ENCODE measurements around the gene UGT1A3.

Gene UGT1A3

DNA sequence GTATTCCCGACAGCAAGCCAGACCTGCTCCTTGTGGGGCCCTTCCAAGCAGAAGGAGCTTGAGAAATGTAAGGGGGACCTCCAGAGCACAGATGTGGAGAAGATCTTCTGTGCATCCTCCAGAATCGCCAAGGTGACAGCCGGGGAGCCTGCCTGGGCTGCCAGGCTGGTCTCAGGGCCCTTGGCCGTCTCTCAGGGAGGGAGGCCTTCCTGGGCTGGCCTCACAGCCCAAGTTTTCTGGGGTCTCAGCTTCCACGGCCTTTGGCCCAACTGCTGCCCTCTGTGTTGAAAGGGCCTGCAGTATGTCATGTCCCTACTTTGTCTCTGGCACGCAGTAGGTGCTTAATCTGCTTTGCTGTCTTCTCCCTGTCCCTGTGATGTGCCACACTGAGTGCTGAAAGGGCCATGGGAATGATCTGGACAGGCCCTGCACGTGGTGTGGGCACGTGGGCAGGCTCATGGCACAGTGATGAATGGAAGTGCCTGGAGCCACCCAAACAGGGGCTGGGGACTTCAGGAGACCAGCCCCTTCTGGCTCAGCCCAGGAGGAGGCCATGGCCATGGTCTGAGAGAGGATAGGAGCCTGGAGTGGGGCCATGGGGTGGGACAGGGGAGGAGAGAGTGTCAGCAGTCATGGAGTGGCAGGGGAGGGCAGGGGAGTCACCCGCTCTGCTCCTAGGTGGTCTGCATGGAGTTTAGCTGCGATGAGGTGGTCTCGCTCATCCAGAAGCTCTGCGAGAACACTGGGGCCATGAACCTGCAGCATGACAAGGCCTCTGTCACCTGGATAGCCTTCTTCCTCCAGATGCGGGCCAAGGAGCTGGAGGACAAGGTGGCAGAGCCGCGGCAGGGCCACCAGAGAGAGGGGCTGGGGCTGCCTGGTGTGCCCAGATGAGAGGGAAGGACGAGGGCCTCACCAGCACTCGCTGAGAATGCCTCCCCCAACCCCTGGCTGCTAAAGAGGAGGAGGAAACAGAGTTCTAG, 90.1 kb downstream of the UGT1A3 start:
- DNase-seq: no peak

GRCh38 chr2:233819884-233820773, 91.3 kb downstream of the UGT1A3 start:
- no peak for DNase-seq

GRCh38 chr2:233820774-233821105, 91.9 kb downstream of the UGT1A3 start:
- no peak for DNase-seq

DNA sequence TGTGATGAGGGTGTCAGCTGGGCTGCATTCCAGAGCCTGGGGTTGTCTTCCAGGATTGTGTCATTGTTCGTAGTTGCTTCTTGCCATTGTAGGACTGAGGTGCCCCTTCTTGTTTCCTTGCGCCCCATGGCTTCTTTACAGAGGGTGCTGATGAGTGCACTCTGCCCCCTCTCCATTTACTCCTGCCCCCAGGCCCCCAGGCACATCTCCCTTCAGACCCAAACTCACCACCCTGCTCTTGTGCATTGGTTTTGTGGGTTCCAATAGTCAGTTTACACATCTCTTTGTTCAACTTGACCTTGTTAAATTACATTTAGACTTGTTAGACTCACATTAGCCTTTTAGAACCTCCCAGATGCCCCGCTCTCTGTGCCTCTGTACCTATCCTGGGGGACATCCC, 92.4 kb downstream of the UGT1A3 start:
- no peak for DNase-seq

GRCh38 chr2:233821709-233822100, 92.9 kb downstream of the UGT1A3 start:
- DNase-seq: no peak

GRCh38 chr2:233822101-233822771, 93.4 kb downstream of the UGT1A3 start:
- DNase-seq: no peak

Data from bone marrow (tissue), 2 donors.